Body of pancreas (tissue), 4 donors: ENCODE measurements around the gene RPTOR.

Experiments
- CTCF ChIP-seq, 7 experiments: fragments of 450-650 bp in 4 of 7; fragments of 200-600 bp in 3 of 7; sonication (generic) in 3 of 7; IDR thresholded peaks; one replicate each; pipeline ENCODE4 v1.5.1; 2016 to 2019; ENCODE audit warnings: antibody characterized with exemption in 7 of 7
- POLR2A ChIP-seq, 3 donors: fragments of 450-650 bp; IDR thresholded peaks; one replicate each; pipeline ENCODE4 v1.6.1; 2016; ENCODE audit warnings: antibody characterized with exemption in 3 of 3, mild to moderate bottlenecking in 2 of 3

- TF ChIP-seq CTCF (IDR thresholded peaks at IDR 0.05) (no peak), POLR2A (IDR thresholded peaks at IDR 0.05) (no peak)
These were observed 101.7 kb downstream of the RPTOR start for GRCh38 chr17:80646328-80646727.
